ENCODE data around the gene ANO3. TPM values are rescaled to one million over a fixed set of nuclear protein-coding genes. Genes with fewer than 3 reads are reported as not detected.

Gene ANO3
- total RNA-seq, 2 experiments from 2014 or later = not detected

DNA sequence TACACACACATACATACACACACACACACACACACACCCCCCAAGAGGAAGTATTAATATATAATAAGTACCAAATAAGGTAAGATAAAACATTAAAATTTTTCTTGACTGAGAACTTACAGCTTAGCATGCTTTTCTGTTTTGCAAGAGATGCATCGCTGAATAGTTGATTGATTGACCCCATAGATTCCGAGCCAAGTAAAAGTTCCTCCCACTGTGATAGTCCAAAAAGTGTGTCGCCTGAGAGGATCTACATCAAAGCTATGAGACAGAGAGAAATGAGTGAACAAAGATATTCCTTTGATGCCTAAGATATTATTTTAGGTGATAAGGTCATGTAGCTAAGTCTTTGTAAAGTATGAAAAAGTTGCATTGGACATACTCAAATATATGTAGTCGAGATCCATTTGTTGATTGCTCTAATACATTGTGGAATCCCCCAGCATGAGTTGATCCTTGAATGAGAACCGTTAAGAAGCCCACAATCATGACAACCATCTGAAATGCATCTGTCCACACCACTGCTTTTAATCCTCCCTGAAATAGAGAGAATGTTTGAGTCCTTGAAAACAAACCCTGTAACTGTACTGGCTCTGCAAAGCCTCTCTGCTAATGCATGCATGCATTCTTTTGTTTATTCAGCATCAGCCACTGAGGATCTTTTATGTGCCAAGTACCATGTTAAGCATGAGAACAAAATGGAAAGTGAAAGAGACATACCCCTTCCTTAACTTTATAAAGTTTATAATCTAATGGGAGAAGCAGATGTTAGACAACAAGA is 371.7 kb downstream of the ANO3 start:
- H3K4me3 Mint-ChIP-seq = no peak overlapping the region
- H3K27ac Mint-ChIP-seq = no peak overlapping the region
- no peaks in the 10 kb centered on the region for H3K4me1 Mint-ChIP-seq
- peaks cover 1% of the 10 kb centered on the region for H3K9me3 Mint-ChIP-seq
- DNase-seq = no peak
- no peaks in the 10 kb centered on the region for H3K36me3 Mint-ChIP-seq
- H3K27me3 Mint-ChIP-seq = no peaks in the 10 kb centered on the region

DNA sequence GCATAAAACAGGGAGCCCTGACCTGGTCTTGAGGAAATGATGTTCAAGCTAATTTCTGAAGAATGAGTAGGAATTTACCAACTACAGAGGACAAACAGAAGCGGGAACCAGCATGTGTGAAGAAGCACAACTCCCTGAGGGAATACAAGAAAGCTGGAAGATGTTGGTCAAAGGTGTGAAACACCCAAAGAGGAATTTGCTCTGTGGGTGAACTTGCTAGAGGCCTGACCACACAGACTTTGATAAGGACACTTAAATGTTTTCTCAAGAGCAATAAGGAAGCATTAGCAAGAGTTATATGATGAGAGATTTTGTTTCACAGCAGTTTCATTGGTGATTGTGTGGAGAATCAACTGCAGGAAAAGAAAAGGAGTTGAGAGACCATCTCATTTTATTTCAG is 372.3 kb downstream of the ANO3 start:
- H3K9me3 Mint-ChIP-seq = peaks cover 1% of the 10 kb centered on the region
- no peaks in the 10 kb centered on the region for H3K36me3 Mint-ChIP-seq
- H3K27ac Mint-ChIP-seq = no peak overlapping the region
- no peak for DNase-seq
- H3K4me3 Mint-ChIP-seq = no peak overlapping the region
- H3K27me3 Mint-ChIP-seq = no peaks in the 10 kb centered on the region
- H3K4me1 Mint-ChIP-seq = no peaks in the 10 kb centered on the region

DNA sequence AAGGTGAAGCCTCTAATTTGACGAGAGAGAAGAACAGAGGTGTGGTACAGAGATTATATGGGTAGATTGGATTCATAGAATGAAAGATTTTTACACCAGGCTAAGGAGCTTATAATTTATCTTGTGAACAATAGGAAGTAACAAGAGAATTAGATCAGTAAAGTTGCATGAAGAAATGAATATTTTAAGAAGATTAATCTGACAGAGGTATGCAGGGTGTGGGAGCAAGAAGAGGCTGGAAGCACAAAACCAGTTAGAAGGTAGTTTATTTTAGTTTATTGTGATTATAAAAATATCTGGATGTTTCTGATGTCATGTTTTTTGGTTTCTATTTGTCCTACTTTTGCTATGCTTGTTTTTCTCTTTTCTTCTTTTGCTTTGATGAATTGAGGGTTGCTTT is 374.3 kb downstream of the ANO3 start:
- Mint-ChIP-seq H3K4me1 (no peaks in the 10 kb centered on the region), H3K4me3 (no peak overlapping the region), H3K36me3 (no peaks in the 10 kb centered on the region), H3K27me3 (no peaks in the 10 kb centered on the region), H3K9me3 (peaks cover 1% of the 10 kb centered on the region), H3K27ac (no peak overlapping the region)
- DNase-seq = no peak

DNA sequence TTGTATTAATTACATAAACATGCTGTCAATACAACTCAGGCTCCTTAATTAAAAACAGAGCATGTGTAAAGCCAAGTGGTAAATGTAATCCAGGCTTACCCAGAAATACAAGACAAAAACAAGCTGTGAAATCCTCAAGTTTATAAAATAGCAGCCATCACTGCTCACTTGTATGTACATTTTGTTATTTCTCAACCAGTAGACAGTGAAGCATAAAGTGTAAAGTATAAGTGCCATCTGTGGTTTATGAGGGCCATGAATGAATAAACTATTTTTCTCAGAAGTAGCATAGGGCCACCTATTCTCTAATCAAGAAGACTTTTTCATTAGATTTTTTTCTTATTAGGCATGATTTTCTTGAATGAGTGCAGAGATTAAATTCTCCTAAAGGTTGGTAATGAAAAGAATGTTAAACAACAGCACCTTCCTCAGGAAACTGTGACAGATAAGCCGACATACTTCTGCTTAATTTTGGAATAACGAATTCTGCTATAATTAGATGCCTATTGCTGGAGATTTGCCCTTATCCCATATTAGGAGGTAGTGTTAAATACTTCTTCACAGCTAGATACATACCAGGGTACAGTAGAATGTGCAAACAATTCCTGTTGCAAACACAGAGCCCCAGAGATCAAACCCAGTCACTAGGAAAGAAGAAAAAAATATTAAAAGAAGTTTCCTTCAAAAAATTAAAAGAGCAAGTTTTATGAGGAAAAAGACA is 377.0 kb downstream of the ANO3 start:
- Mint-ChIP-seq H3K9me3 (peaks cover 1% of the 10 kb centered on the region), H3K4me3 (no peak overlapping the region), H3K4me1 (no peaks in the 10 kb centered on the region), H3K36me3 (no peaks in the 10 kb centered on the region), H3K27ac (no peak overlapping the region), H3K27me3 (no peaks in the 10 kb centered on the region)
- DNase-seq = no peak

DNA sequence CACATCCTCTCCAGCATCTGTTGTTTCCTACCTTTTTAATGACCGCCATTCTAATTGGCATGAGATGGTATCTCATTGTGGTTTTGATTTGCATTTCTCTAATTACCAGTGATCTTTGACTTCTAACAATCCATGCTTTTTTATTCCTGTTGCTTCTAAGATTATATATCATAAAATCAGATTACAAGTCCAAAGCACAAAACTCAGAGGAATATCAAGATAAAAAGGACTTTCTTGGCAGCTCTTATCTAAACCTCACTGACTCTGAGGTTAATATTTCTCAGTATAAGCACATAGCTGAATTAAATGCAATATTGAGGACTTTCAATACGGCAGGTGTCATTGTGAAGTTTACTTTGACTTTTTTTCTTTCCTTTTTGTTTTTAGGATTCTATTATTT is 378.6 kb downstream of the ANO3 start:
- Mint-ChIP-seq H3K27me3 (no peaks in the 10 kb centered on the region), H3K36me3 (no peaks in the 10 kb centered on the region), H3K4me3 (no peak overlapping the region), H3K9me3 (peaks cover 1% of the 10 kb centered on the region), H3K4me1 (no peaks in the 10 kb centered on the region), H3K27ac (no peak overlapping the region)
- no peak for DNase-seq

DNA sequence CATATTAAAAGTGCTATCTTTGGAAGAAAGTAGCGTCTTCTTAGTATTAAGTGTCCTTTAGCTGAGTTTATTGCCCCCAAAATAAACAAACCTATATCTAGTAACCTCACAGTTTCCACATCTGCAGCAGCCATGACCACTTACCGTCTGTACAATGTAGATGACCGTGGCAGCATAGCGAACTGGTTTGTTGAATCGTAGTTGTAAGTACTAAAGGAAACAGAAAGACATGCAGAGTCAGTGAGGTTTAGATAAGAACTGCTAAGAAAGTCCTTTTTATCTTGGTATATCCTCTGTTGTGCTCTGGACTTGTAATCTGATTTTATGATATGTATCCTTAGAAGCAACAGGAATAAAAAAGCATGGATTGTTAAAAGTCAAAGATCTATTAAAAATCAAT is 380.6 kb downstream of the ANO3 start:
- Mint-ChIP-seq H3K9me3 (no peaks in the 10 kb centered on the region), H3K4me1 (no peaks in the 10 kb centered on the region), H3K27me3 (no peaks in the 10 kb centered on the region), H3K36me3 (no peaks in the 10 kb centered on the region), H3K4me3 (no peak overlapping the region), H3K27ac (no peak overlapping the region)
- no peak for DNase-seq

Other genes with a start within 250 kb of the ANO3 start
- not detected for gene MUC15, start 240.1 kb downstream of the ANO3 start, total RNA-seq